Trophoblast cell (in vitro differentiated cells and primary cell): ENCODE measurements around the gene COL2A1.

Source experiments
- DNase-seq, 2 donors: peaks; one replicate each; pipeline ENCODE4 v3.0.0-alpha.2; 2016
- H2AFZ ChIP-seq: 2 replicates; pipeline ENCODE4 v1.6.1; 2013; ENCODE audit warnings: low read length, moderate library complexity, mild to moderate bottlenecking; ENCODE audit not compliant: insufficient read depth, poor library complexity
- H2AK5ac ChIP-seq: 2 replicates; pipeline ENCODE4 v1.6.1; 2013; ENCODE audit warnings: mild to moderate bottlenecking, low read length
- H2BK120ac ChIP-seq: 2 replicates; pipeline ENCODE4 v1.6.1; 2013; ENCODE audit warnings: low read length, mild to moderate bottlenecking, moderate library complexity; ENCODE audit not compliant: insufficient read depth, poor library complexity
- H2BK12ac ChIP-seq: 2 replicates; pipeline ENCODE4 v1.6.1; 2013; ENCODE audit warnings: mild to moderate bottlenecking, low read length, moderate library complexity
- H2BK5ac ChIP-seq: 2 replicates; pipeline ENCODE4 v1.6.1; 2013; ENCODE audit warnings: low read length, low read depth, moderate library complexity, mild to moderate bottlenecking; ENCODE audit not compliant: poor library complexity
- H3K14ac ChIP-seq: 2 replicates; pipeline ENCODE4 v1.6.1; 2013; ENCODE audit warnings: mild to moderate bottlenecking, low read length
- H3K18ac ChIP-seq: 2 replicates; pipeline ENCODE4 v1.6.1; 2013; ENCODE audit warnings: mild to moderate bottlenecking, low read length
- H3K23ac ChIP-seq: 2 replicates; pipeline ENCODE4 v1.6.1; 2013; ENCODE audit warnings: low read length
- H3K27ac ChIP-seq: 2 replicates; pipeline ENCODE4 v1.5.1; 2013; ENCODE audit warnings: low read depth, mild to moderate bottlenecking, inconsistent platforms, low read length, moderate library complexity
- H3K27me3 ChIP-seq: 2 replicates; pipeline ENCODE4 v1.6.1; 2013; ENCODE audit warnings: inconsistent platforms, mild to moderate bottlenecking, low read length, moderate library complexity; ENCODE audit not compliant: insufficient read depth
- H3K36me3 ChIP-seq, 2 experiments: 1 replicate in 1 of 2; 2 replicates in 1 of 2; pipeline ENCODE4 v1.6.1; 2013; ENCODE audit warnings: low read length in 2 of 2, mild to moderate bottlenecking in 2 of 2, moderate library complexity in 1 of 2; ENCODE audit not compliant: insufficient read depth in 2 of 2, control insufficient read depth in 1 of 2
- H3K4ac ChIP-seq: 2 replicates; pipeline ENCODE4 v1.6.1; 2013; ENCODE audit warnings: low read depth, mild to moderate bottlenecking, low read length, moderate library complexity
- H3K4me1 ChIP-seq, 2 experiments: 1 replicate in 1 of 2; 2 replicates in 1 of 2; pipeline ENCODE4 v1.6.1; 2013; ENCODE audit warnings: low read length in 2 of 2, mild to moderate bottlenecking in 2 of 2, moderate library complexity in 1 of 2; ENCODE audit not compliant: insufficient read depth in 2 of 2, control insufficient read depth in 1 of 2
- H3K4me2 ChIP-seq: 2 replicates; pipeline ENCODE4 v1.6.1; 2013; ENCODE audit warnings: inconsistent platforms, mild to moderate bottlenecking, low read length, moderate library complexity
- H3K4me3 ChIP-seq: 2 replicates; pipeline ENCODE4 v1.5.1; 2013; ENCODE audit warnings: mild to moderate bottlenecking, low read depth, low read length, inconsistent platforms
- H3K79me1 ChIP-seq: one replicate; pipeline ENCODE4 v1.6.1; 2013; ENCODE audit warnings: low read length
- H3K79me2 ChIP-seq: 2 replicates; pipeline ENCODE4 v1.6.1; 2013; ENCODE audit warnings: low read length, mild to moderate bottlenecking; ENCODE audit not compliant: control insufficient read depth, insufficient read depth, poor library complexity
- H3K9ac ChIP-seq: 2 replicates; pipeline ENCODE4 v1.6.1; 2013; ENCODE audit warnings: mild to moderate bottlenecking, low read length
- H3K9me3 ChIP-seq: 2 replicates; pipeline ENCODE4 v1.6.1; 2013; ENCODE audit warnings: low read depth, mild to moderate bottlenecking, control low read depth, inconsistent platforms, low read length; ENCODE audit not compliant: insufficient read depth
- H4K12ac ChIP-seq: 2 replicates; pipeline ENCODE4 v1.6.1; 2013; ENCODE audit warnings: low read depth, mild to moderate bottlenecking, low read length, moderate library complexity
- H4K8ac ChIP-seq: 2 replicates; pipeline ENCODE4 v1.6.1; 2013; ENCODE audit warnings: low read depth, mild to moderate bottlenecking, low read length, moderate library complexity
- H4K91ac ChIP-seq: one replicate; pipeline ENCODE4 v1.6.1; 2013; ENCODE audit warnings: low read depth, mild to moderate bottlenecking, low read length, moderate library complexity
- WGBS: extraction: QIAGEN DNeasy Blood & Tissue Kit; methylation state at CpG from one replicate; pipeline ENCODE4 v1.1.7; 2013; ENCODE audit warnings: missing lambda C conversion rate; ENCODE audit not compliant: insufficient read length, insufficient coverage; ENCODE audit errors: extremely low coverage; 5-methylcytosine and 5-hydroxymethylcytosine counted together

The COL2A1 gene

GRCh38 chr12:48033451-48033850 is 29.2 kb upstream of the COL2A1 start:
- no CpG with 5 or more reads among the region's 1 CpG for WGBS
- Histone ChIP-seq H3K36me3 (no peaks in the 10 kb centered on the region), H2BK12ac (peak overlapping the region; percentile 42), H3K23ac (no peak overlapping the region), H2BK5ac (no peak overlapping the region), H2BK120ac (no peak overlapping the region), H3K27me3 (no peaks in the 10 kb centered on the region), H4K12ac (no peak overlapping the region), H3K4me1 (peaks cover 37 to 53% of the 10 kb centered on the region in 2 experiments), H3K4me2 (no peak overlapping the region), H2AK5ac (no peak overlapping the region), H3K27ac (no peak overlapping the region), H3K79me1 (peaks cover 36% of the 10 kb centered on the region), H3K9me3 (peaks cover 2% of the 10 kb centered on the region), H3K14ac (no peak overlapping the region), H4K91ac (no peak overlapping the region), H3K4me3 (no peak overlapping the region), H3K79me2 (peaks cover 3% of the 10 kb centered on the region), H4K8ac (no peak overlapping the region), H2AFZ (no peak overlapping the region), H3K9ac (no peak overlapping the region), H3K18ac (peak overlapping the region; percentile 38), H3K4ac (no peak overlapping the region)
- DNase-seq: no peak

GRCh38 chr12:48032597-48032996 is 28.3 kb upstream of the COL2A1 start:
- Histone ChIP-seq H3K23ac (no peak overlapping the region), H2AK5ac (no peak overlapping the region), H3K27ac (no peak overlapping the region), H2BK12ac (peak overlapping the region; percentile 35), H3K18ac (no peak overlapping the region), H4K12ac (no peak overlapping the region), H3K14ac (no peak overlapping the region), H2BK120ac (no peak overlapping the region), H2BK5ac (no peak overlapping the region), H3K4ac (no peak overlapping the region), H4K8ac (no peak overlapping the region), H2AFZ (no peak overlapping the region), H4K91ac (no peak overlapping the region), H3K4me2 (no peak overlapping the region), H3K9me3 (peaks cover 2% of the 10 kb centered on the region), H3K79me1 (peaks cover 35% of the 10 kb centered on the region), H3K36me3 (no peaks in the 10 kb centered on the region), H3K79me2 (peaks cover 4% of the 10 kb centered on the region), H3K27me3 (no peaks in the 10 kb centered on the region), H3K4me1 (peaks cover 36 to 50% of the 10 kb centered on the region in 2 experiments), H3K4me3 (no peak overlapping the region), H3K9ac (no peak overlapping the region)
- WGBS: no CpG with 5 or more reads among the region's 1 CpG
- no peak for DNase-seq

GRCh38 chr12:48031135-48031960 is 27.1 kb upstream of the COL2A1 start:
- Histone ChIP-seq H3K9ac (no peak overlapping the region), H3K9me3 (no peaks in the 10 kb centered on the region)

GRCh38 chr12:48030173-48030650 is 25.9 kb upstream of the COL2A1 start:
- no peak overlapping the region for H2AFZ ChIP-seq
- H3K4me1 ChIP-seq: peaks cover 40 to 47% of the 10 kb centered on the region in 2 experiments
- no CpG with 5 or more reads among the region's 4 CpGs for WGBS
- H2AK5ac ChIP-seq: peak overlapping the region; percentile 0
- H3K79me1 ChIP-seq: peaks cover 36% of the 10 kb centered on the region
- no peaks in the 10 kb centered on the region for H3K36me3 ChIP-seq
- DNase-seq: no peak
- no peak overlapping the region for H3K18ac ChIP-seq
- H4K8ac ChIP-seq: no peak overlapping the region
- H4K91ac ChIP-seq: peak overlapping the region; percentile 21
- no peak overlapping the region for H3K23ac ChIP-seq
- H3K27ac ChIP-seq: no peak overlapping the region
- H3K4me2 ChIP-seq: no peak overlapping the region
- peak overlapping the region; percentile 15 for H2BK12ac ChIP-seq
- no peaks in the 10 kb centered on the region for H3K9me3 ChIP-seq
- H3K4me3 ChIP-seq: no peak overlapping the region
- H2BK5ac ChIP-seq: peak overlapping the region; percentile 1
- no peak overlapping the region for H3K9ac ChIP-seq
- H4K12ac ChIP-seq: no peak overlapping the region
- H3K79me2 ChIP-seq: peaks cover 4% of the 10 kb centered on the region
- H3K4ac ChIP-seq: no peak overlapping the region
- H3K14ac ChIP-seq: no peak overlapping the region
- H3K27me3 ChIP-seq: no peaks in the 10 kb centered on the region
- peak overlapping the region; percentile 86 for H2BK120ac ChIP-seq

More at GRCh38 chr12:48031135-48031960, 27.1 kb upstream of the COL2A1 start:
- H3K27ac ChIP-seq: peak overlapping the region; percentile 7
- no peak overlapping the region for H4K91ac ChIP-seq
- H2BK120ac ChIP-seq: no peak overlapping the region
- H4K8ac ChIP-seq: no peak overlapping the region
- no CpG with 5 or more reads among the region's 12 CpGs for WGBS
- H2AFZ ChIP-seq: no peak overlapping the region
- H3K79me1 ChIP-seq: peaks cover 36% of the 10 kb centered on the region
- no peaks in the 10 kb centered on the region for H3K36me3 ChIP-seq
- H3K18ac ChIP-seq: no peak overlapping the region
- no peak overlapping the region for H3K4me2 ChIP-seq
- no peak overlapping the region for H3K14ac ChIP-seq
- H4K12ac ChIP-seq: no peak overlapping the region
- H3K79me2 ChIP-seq: peaks cover 4% of the 10 kb centered on the region
- H3K4me3 ChIP-seq: no peak overlapping the region
- no peak overlapping the region for H2AK5ac ChIP-seq
- no peak overlapping the region for H3K4ac ChIP-seq
- no peak overlapping the region for H3K23ac ChIP-seq
- H2BK12ac ChIP-seq: peak overlapping the region; percentile 42
- peaks cover 37 to 51% of the 10 kb centered on the region in 2 experiments for H3K4me1 ChIP-seq
- DNase-seq: no peak
- no peaks in the 10 kb centered on the region for H3K27me3 ChIP-seq
- H2BK5ac ChIP-seq: peak overlapping the region; percentile 6
